Measurements from ENCODE around the gene CD177.

DNA sequence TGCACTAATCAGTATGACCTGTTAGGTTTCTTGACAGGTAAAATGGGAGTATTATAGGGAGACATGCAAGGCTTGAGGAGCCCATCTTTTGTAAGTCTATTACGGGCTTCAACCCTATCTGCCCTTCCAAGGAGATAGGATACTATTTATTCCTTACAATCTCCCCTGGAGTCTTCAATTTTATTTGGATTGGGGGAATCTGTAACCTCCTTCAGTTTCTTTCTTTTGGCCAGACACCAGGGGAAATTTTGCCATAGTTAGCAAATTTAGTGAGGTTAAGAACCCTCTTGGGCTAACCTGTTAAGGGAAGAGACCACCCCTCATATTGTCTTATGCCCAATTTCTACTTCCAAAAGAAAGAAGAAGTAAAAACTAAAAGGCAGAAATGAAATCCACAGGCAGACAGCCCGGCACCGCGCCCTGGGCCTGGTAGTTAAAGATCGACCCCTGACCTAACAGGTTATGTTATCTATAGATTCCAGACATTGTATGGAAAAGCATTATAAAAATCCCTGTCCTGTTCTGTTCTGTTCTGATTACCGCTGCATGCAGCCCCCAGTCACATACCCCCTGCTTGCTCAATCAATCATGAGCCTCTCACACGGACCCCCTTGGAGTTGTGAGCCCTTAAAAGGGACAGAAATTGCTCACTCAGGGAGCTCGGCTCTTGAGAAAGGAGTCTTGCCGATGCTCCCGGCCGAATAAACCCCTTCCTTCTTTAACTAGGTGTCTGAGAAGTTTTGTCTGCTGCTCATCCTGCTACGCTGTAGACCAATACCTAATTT is 39.6 kb upstream of the CD177 start:
- TF ChIP-seq POLR2A (IDR thresholded peaks at IDR 0.05) (no peak), CTCF (IDR thresholded peaks at IDR 0.05) (no peak), POLR2AphosphoS5 (IDR thresholded peaks at IDR 0.05) (no peak)
